PFSK-1 (cell line): Measurements from ENCODE around the gene IFTAP.

Experiments
- FOXP2 ChIP-seq: optimal IDR thresholded peaks from 2 replicates; pipeline ENCODE3; 2011; ENCODE audit warnings: borderline replicate concordance, control low read depth, inconsistent platforms; ENCODE audit not compliant: insufficient read depth; ENCODE audit errors: extremely low read length, extremely low read depth
- POLR2AphosphoS5 ChIP-seq: IDR thresholded peaks from 2 replicates; pipeline ENCODE4 v1.6.1; 2012; ENCODE audit warnings: low read depth, mild to moderate bottlenecking, control low read depth, low read length, moderate library complexity
- SIN3A ChIP-seq: IDR thresholded peaks from 2 replicates; pipeline ENCODE4 v1.6.1; 2012; ENCODE audit warnings: mild to moderate bottlenecking, low read length, moderate library complexity, borderline replicate concordance; ENCODE audit not compliant: insufficient read depth
- TAF1 ChIP-seq: IDR thresholded peaks from 2 replicates; pipeline ENCODE4 v1.6.1; 2012; ENCODE audit warnings: low read length, control low read depth, borderline replicate concordance; ENCODE audit not compliant: insufficient read depth

DNA sequence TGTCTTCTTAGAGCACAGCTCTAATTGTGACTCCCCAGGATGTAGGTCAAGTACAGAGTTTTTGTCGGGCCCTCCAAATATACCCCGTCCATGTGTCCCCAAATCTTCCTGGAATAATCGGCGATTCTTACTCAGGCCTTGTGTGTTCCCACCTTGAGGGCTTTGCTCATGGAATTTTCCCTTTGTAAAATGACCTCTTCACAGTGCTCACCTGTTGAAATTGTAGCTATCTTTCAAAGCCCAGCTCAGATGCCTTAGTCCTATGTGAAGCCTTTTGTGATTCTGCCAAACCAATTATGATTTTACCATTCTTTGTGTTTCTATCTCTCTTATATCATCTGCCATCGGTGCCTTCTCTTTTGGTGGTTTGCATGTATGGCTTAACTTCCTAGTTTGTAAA lies 33.8 kb downstream of the IFTAP start:
- TF ChIP-seq SIN3A (no peak), POLR2AphosphoS5 (no peak), FOXP2 (no peak), TAF1 (no peak)
